Activated T-helper 2 cell treated with anti-CD3 and anti-CD28 coated beads, Interferon-gamma antibody, Interleukin-2, Interleukin-4, amounts not matched to agents 10 μg/mL and 5 μg/mL and 100 μg/mL, durations not matched to agents 14 hours and 24 hours and 36 hours (primary cell): ENCODE results near the gene G3BP2. TPM values are rescaled to one million over a fixed set of nuclear protein-coding genes. Genes with fewer than 3 reads are reported as not detected.
"Not testable (repeated sequence)": the region's sequence is repeated elsewhere in the genome, so short reads cannot be mapped to it uniquely, and the experiment has no call there.

Experiments used
- DNase-seq: peaks from one replicate; pipeline ENCODE4 v3.0.0; 2021; ENCODE audit warnings: low spot score
- H3K27ac Mint-ChIP-seq: one replicate; pipeline ENCODE4 v1.8.0; 2021; ENCODE audit warnings: mixed read lengths
- H3K27me3 Mint-ChIP-seq: one replicate; pipeline ENCODE4 v1.8.0; 2021; ENCODE audit warnings: low read depth, mixed read lengths
- H3K36me3 Mint-ChIP-seq: one replicate; pipeline ENCODE4 v1.8.0; 2021; ENCODE audit warnings: low read depth, mixed read lengths
- H3K4me1 Mint-ChIP-seq: one replicate; pipeline ENCODE4 v1.8.0; 2021; ENCODE audit warnings: low read depth, mixed read lengths
- H3K4me3 Mint-ChIP-seq: one replicate; pipeline ENCODE4 v1.8.0; 2021; ENCODE audit warnings: low read depth, mild to moderate bottlenecking, moderate library complexity, mixed read lengths
- H3K9me3 Mint-ChIP-seq: one replicate; pipeline ENCODE4 v1.8.0; 2021; ENCODE audit warnings: mixed read lengths
- intact Hi-C: fragments of 100-400 bp; cut with micrococcal nuclease; formaldehyde crosslinking; loops from one replicate; pipeline ENCODE4 v1.15.1; 2023
- total RNA-seq: library from RNA; stranded (reverse); gene quantifications from 2 replicates; pipeline ENCODE4 v1.2.3, GENCODE V29; 2022

G3BP2 gene
- total RNA-seq, 1 donor from 2014 or later, result 156 TPM

GRCh38 chr4:75678473-75678872, 5.3 kb upstream of the G3BP2 start:
- no peak overlapping the region for H3K4me3 Mint-ChIP-seq
- H3K27me3 Mint-ChIP-seq, result no peaks in the 10 kb centered on the region
- intact Hi-C loops, result no loop called here
- no peak for DNase-seq
- H3K27ac Mint-ChIP-seq, result no peak overlapping the region
- peaks cover 21% of the 10 kb centered on the region for H3K4me1 Mint-ChIP-seq
- no peaks in the 10 kb centered on the region for H3K36me3 Mint-ChIP-seq
- no peaks in the 10 kb centered on the region for H3K9me3 Mint-ChIP-seq

GRCh38 chr4:75675004-75675531, 1.9 kb upstream of the G3BP2 start:
- H3K4me3 Mint-ChIP-seq, result no peak overlapping the region
- H3K9me3 Mint-ChIP-seq, result no peaks in the 10 kb centered on the region
- H3K27ac Mint-ChIP-seq, result no peak overlapping the region
- no peak for DNase-seq
- peaks cover 26% of the 10 kb centered on the region for H3K4me1 Mint-ChIP-seq
- H3K36me3 Mint-ChIP-seq, result peaks cover 15% of the 10 kb centered on the region
- no peaks in the 10 kb centered on the region for H3K27me3 Mint-ChIP-seq
- intact Hi-C loops, result no loop called here

GRCh38 chr4:75673959-75674328, 733 bp upstream of the G3BP2 start:
- Mint-ChIP-seq H3K4me3 (peak overlapping the region; percentile 99), H3K27me3 (no peaks in the 10 kb centered on the region)
- no peak for DNase-seq

GRCh38 chr4:75672461-75673026, 667 bp downstream of the G3BP2 start:
- Mint-ChIP-seq H3K27me3 (no peaks in the 10 kb centered on the region), H3K27ac (peak overlapping the region; percentile 99), H3K36me3 (peaks cover 20% of the 10 kb centered on the region), H3K4me3 (peak overlapping the region; percentile 99), H3K9me3 (no peaks in the 10 kb centered on the region), H3K4me1 (peaks cover 48% of the 10 kb centered on the region)
- intact Hi-C loops, result loop anchor here (1.0 to 5.0 kb wide), 7 partner anchors 17 to 1405 kb away; partner anchors contain the start of genes CCNI, CDKL2, NUP54 and RCHY1
- peak; percentile 78 for DNase-seq

More at GRCh38 chr4:75673959-75674328, 733 bp upstream of the G3BP2 start:
- Mint-ChIP-seq H3K27ac (peak overlapping the region; percentile 99), H3K36me3 (peaks cover 16% of the 10 kb centered on the region), H3K9me3 (no peaks in the 10 kb centered on the region), H3K4me1 (peaks cover 34% of the 10 kb centered on the region)
- intact Hi-C loops, result loop anchor here (1.0 to 5.0 kb wide), 7 partner anchors 19 to 1403 kb away; partner anchors contain the start of genes CCNI, CDKL2, NUP54 and RCHY1

- no peaks in the 10 kb centered on the region for H3K27me3 Mint-ChIP-seq
- intact Hi-C loops, result loop anchor here (2.0 to 5.0 kb wide), 4 partner anchors 27 to 1405 kb away; partner anchors contain the start of genes CCNI, NUP54, RCHY1 and THAP6
- peaks cover 52% of the 10 kb centered on the region for H3K4me1 Mint-ChIP-seq
- peak overlapping the region; percentile 99 for H3K27ac Mint-ChIP-seq
- peak overlapping the region; percentile 99 for H3K4me3 Mint-ChIP-seq
- peaks cover 24% of the 10 kb centered on the region for H3K36me3 Mint-ChIP-seq
- no peak for DNase-seq
- H3K9me3 Mint-ChIP-seq, result no peaks in the 10 kb centered on the region
Observed at GRCh38 chr4:75671802-75672421, 1.3 kb downstream of the G3BP2 start.

- Mint-ChIP-seq H3K27ac (peak overlapping the region; percentile 38), H3K36me3 (peaks cover 33% of the 10 kb centered on the region), H3K9me3 (no peaks in the 10 kb centered on the region), H3K27me3 (no peaks in the 10 kb centered on the region), H3K4me1 (peaks cover 64% of the 10 kb centered on the region), H3K4me3 (peak overlapping the region; percentile 33)
- DNase-seq, result no peak
- intact Hi-C loops, result no loop called here
Observed at GRCh38 chr4:75668596-75668995, 4.6 kb downstream of the G3BP2 start.

GRCh38 chr4:75667636-75668035, 5.6 kb downstream of the G3BP2 start:
- peaks cover 38% of the 10 kb centered on the region for H3K36me3 Mint-ChIP-seq
- intact Hi-C loops, result not testable (repeated sequence)

GRCh38 chr4:75666299-75666698, 6.9 kb downstream of the G3BP2 start:
- no peaks in the 10 kb centered on the region for H3K27me3 Mint-ChIP-seq
- intact Hi-C loops, result no loop called here
- no peak for DNase-seq
- no peaks in the 10 kb centered on the region for H3K9me3 Mint-ChIP-seq
- H3K36me3 Mint-ChIP-seq, result peaks cover 42% of the 10 kb centered on the region
- H3K27ac Mint-ChIP-seq, result peak overlapping the region; percentile 28
- peak overlapping the region; percentile 3 for H3K4me3 Mint-ChIP-seq
- H3K4me1 Mint-ChIP-seq, result peaks cover 63% of the 10 kb centered on the region

More at GRCh38 chr4:75667636-75668035, 5.6 kb downstream of the G3BP2 start:
- H3K9me3 Mint-ChIP-seq, H3K27me3 Mint-ChIP-seq, DNase-seq: not testable (repeated sequence)
- Mint-ChIP-seq H3K4me1 (peaks cover 66% of the 10 kb centered on the region), H3K27ac (peak overlapping the region; percentile 69), H3K4me3 (peak overlapping the region; percentile 43)

GRCh38 chr4:75664604-75665003, 8.6 kb downstream of the G3BP2 start:
- H3K4me3 Mint-ChIP-seq, DNase-seq, H3K9me3 Mint-ChIP-seq, intact Hi-C loops, H3K27me3 Mint-ChIP-seq, H3K27ac Mint-ChIP-seq: not testable (repeated sequence)
- Mint-ChIP-seq H3K36me3 (peaks cover 49% of the 10 kb centered on the region), H3K4me1 (peaks cover 57% of the 10 kb centered on the region)

- no peaks in the 10 kb centered on the region for H3K9me3 Mint-ChIP-seq
- no peak for DNase-seq
- H3K4me1 Mint-ChIP-seq, result peaks cover 50% of the 10 kb centered on the region
- intact Hi-C loops, result no loop called here
- H3K27ac Mint-ChIP-seq, result no peak overlapping the region
- peaks cover 64% of the 10 kb centered on the region for H3K36me3 Mint-ChIP-seq
- H3K27me3 Mint-ChIP-seq, result no peaks in the 10 kb centered on the region
- no peak overlapping the region for H3K4me3 Mint-ChIP-seq
Observed at GRCh38 chr4:75662626-75663025, 10.6 kb downstream of the G3BP2 start.

GRCh38 chr4:75660491-75660890, 12.7 kb downstream of the G3BP2 start:
- Mint-ChIP-seq H3K36me3 (peaks cover 73% of the 10 kb centered on the region), H3K9me3 (no peaks in the 10 kb centered on the region), H3K4me1 (peaks cover 49% of the 10 kb centered on the region), H3K4me3 (no peak overlapping the region), H3K27me3 (no peaks in the 10 kb centered on the region), H3K27ac (peak overlapping the region; percentile 17)
- no peak for DNase-seq
- intact Hi-C loops, result no loop called here

- intact Hi-C loops, result no loop called here
- no peaks in the 10 kb centered on the region for H3K9me3 Mint-ChIP-seq
- H3K4me1 Mint-ChIP-seq, result peaks cover 53% of the 10 kb centered on the region
- no peak overlapping the region for H3K27ac Mint-ChIP-seq
- H3K27me3 Mint-ChIP-seq, result no peaks in the 10 kb centered on the region
- H3K36me3 Mint-ChIP-seq, result peaks cover 79% of the 10 kb centered on the region
- H3K4me3 Mint-ChIP-seq, result no peak overlapping the region
- DNase-seq, result no peak
Observed at GRCh38 chr4:75659512-75660031, 13.6 kb downstream of the G3BP2 start.

GRCh38 chr4:75658876-75659275, 14.3 kb downstream of the G3BP2 start:
- H3K36me3 Mint-ChIP-seq, result peaks cover 85% of the 10 kb centered on the region
- H3K9me3 Mint-ChIP-seq, result no peaks in the 10 kb centered on the region
- H3K27ac Mint-ChIP-seq, result no peak overlapping the region
- H3K4me1 Mint-ChIP-seq, result peaks cover 60% of the 10 kb centered on the region
- no peak overlapping the region for H3K4me3 Mint-ChIP-seq
- intact Hi-C loops, result no loop called here
- DNase-seq, result no peak
- no peaks in the 10 kb centered on the region for H3K27me3 Mint-ChIP-seq
